ENCODE measurements around the gene ADCY6.
A peak's percentile ranks its signal among the peaks of the same experiment; 100 is the strongest.

ADCY6 gene

GRCh38 chr12:48815126-48816110 lies 26.5 kb upstream of the ADCY6 start:
- no peak for DNase-seq (ENCODE audit: low spot score)

GRCh38 chr12:48814262-48815125 lies 25.6 kb upstream of the ADCY6 start:
- DNase-seq (ENCODE audit: low spot score), result peak; percentile 72

GRCh38 chr12:48813465-48814261 lies 24.8 kb upstream of the ADCY6 start:
- DNase-seq (ENCODE audit: low spot score), result no peak

GRCh38 chr12:48812389-48812788 lies 23.5 kb upstream of the ADCY6 start:
- no peak for DNase-seq (ENCODE audit: low spot score)

DNA sequence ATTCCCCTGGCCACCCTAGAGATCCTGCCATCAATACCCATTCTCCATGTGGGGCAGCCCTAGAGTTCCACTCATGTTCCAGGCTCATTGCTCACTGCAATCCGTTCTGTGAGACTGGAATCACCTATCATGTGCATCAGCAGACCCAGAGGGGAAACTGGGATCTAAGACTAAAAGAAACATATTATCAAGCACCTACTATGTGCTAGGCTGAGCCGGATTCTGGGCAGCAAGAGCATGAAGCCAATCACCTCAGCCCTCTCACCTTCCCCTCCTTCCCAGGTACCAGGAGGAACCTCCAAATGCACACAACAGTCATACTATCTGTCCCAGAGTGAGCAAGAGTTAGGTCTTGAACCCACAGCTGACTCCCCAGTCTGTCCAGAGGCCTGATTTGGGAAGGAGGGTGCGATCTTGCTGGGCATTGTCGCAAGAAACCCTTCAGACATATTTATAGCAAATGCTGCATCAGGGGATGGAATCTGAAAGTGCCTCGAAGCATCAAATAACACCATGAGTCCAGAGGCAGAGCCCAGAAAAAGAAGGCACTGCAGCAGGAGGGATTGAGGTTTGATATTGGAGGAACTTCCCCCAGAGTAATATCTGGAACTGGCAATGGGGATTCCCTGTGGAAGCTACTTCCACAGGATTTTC lies 22.7 kb upstream of the ADCY6 start:
- DNase-seq (ENCODE audit: low spot score), result no peak

DNA sequence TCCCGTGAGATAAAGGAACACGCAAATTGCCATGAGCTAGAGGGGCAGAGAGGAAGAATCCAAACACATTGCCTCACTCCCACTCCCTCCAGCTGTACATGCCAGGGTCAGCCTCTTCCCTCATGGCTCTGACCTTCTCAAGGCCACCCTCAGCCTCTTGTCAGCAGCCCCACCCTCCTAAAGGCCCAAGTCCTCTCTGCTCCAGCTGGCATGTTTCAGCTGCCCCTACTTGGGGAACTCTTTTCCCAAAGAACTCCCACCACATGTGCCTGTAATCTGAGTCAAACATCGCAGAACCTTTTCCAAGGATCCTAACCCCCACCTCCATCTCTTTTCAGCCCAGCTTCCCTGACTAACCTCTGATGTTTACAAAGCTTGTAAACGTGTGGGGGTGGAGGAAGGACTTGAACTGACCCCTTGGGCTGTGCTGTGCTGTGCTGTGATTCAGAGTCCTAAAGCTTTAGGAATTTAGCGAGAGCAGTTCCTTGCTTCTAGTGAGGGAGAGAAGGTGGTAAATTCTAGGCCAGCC lies 22.1 kb upstream of the ADCY6 start:
- DNase-seq (ENCODE audit: low spot score), result no peak

DNA sequence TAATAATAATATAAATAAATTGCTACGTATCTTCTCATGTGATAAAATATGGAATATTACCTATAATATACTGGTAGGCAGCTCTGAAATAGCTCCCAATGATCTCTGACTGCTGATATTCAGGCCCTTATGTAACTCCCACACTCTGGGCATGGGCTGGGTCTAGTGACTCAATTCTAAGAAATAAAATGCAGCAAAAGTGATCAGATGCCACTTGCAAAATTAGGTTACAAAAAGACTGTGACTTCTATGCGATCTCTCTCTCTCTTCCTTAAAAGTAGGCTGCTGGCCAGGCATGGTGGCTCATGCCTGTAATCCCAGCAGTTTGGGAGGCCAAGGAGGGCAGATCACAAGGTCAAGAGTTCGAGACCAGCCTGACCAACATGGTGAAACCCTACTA lies 19.1 kb upstream of the ADCY6 start:
- no peak for DNase-seq (ENCODE audit: low spot score)

- no peak for DNase-seq (ENCODE audit: low spot score)
Measured at GRCh38 chr12:48803675-48804074, 14.8 kb upstream of the ADCY6 start.

GRCh38 chr12:48800971-48801370 lies 12.1 kb upstream of the ADCY6 start:
- DNase-seq (ENCODE audit: low spot score), result no peak

GRCh38 chr12:48800457-48800856 lies 11.6 kb upstream of the ADCY6 start:
- DNase-seq (ENCODE audit: low spot score), result no peak

DNA sequence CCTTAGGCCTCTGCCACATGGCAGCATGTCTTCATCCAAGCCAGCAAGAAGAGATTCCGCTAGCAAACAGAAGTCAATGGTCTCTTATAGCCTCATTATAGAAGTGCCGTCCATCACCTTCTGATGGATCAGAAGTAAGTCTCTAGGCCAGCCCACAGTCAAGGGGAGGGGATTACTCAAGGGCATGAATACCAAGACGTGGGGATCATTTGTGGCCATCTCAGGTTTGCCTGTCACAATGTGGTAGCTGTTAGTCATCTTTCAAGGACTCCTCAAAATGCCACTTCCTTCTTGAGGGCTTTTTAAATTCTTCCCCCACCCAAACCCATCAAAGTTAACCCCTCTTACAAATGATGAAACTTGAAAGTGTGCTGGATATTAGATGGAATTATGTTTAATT lies 8.1 kb upstream of the ADCY6 start:
- DNase-seq (ENCODE audit: low spot score), result no peak

- peak; percentile 46 for DNase-seq (ENCODE audit: low spot score)
Measured at GRCh38 chr12:48795550-48796455, 6.9 kb upstream of the ADCY6 start.

DNA sequence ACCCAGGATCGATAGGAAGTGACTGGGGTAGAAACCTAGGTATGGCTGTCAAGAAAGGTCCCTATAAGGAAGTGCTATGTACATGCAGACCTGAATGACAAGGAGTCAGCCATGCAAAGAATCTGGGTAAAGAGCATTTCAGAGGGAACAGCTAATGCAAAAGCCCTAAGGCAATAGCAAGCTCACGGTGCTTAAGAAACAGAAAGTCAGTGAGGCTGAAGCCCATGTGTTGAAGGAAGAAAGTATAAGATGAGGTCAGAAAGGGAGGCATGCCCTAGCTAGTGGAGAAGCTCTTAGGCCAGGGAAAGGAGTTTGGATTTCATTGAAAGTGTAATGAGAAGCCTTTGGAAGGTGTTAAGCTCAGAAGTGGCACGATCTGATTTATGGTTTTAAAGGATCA lies 6.0 kb upstream of the ADCY6 start:
- no peak for DNase-seq (ENCODE audit: low spot score)

- no peak for DNase-seq (ENCODE audit: low spot score)
Measured at GRCh38 chr12:48793696-48794095, 4.8 kb upstream of the ADCY6 start.

DNA sequence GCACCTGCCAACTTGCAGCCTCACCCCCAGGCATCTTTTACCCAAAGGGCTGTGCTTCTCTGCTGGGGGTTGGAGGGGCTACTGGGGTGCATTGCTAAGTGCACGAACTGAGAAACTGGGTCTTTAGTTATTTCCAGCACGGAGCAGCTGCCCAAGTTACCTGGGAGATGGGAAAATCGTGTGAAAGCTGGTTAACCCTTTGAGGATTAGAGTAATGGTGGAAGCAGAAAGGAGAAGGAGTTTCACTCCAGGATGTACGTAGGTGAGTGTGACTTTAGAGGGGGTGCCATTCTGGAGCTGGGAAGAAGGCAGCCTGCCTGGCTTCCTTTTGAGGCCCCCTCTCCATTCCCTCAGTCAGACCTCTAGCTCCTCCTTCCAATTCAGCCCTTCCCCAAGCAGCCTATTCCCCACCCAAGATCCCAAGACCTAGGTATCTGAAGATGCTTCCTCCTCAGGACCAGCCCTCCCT lies 1.0 kb upstream of the ADCY6 start:
- DNase-seq (ENCODE audit: low spot score), result no peak

DNA sequence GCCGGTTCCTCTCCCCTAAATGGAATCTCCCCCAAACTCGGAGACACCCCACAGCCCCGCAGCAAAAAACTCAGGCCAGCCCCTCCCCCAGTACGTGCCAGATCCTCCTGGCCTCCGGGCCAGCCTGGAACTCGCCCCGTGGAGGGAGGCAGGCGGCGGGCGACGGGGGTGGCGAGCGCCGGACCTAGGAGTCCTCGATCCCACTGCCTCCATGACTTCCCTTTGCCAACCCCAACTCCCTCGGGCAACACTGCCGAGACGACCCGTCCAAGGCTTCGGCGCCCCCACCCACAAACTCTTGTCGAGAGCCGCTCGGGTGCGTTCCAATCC lies 400 bp downstream of the ADCY6 start:
- no peak for DNase-seq (ENCODE audit: low spot score)

- no peak for DNase-seq (ENCODE audit: low spot score)
Measured at GRCh38 chr12:48787791-48788523, 932 bp downstream of the ADCY6 start.

DNA sequence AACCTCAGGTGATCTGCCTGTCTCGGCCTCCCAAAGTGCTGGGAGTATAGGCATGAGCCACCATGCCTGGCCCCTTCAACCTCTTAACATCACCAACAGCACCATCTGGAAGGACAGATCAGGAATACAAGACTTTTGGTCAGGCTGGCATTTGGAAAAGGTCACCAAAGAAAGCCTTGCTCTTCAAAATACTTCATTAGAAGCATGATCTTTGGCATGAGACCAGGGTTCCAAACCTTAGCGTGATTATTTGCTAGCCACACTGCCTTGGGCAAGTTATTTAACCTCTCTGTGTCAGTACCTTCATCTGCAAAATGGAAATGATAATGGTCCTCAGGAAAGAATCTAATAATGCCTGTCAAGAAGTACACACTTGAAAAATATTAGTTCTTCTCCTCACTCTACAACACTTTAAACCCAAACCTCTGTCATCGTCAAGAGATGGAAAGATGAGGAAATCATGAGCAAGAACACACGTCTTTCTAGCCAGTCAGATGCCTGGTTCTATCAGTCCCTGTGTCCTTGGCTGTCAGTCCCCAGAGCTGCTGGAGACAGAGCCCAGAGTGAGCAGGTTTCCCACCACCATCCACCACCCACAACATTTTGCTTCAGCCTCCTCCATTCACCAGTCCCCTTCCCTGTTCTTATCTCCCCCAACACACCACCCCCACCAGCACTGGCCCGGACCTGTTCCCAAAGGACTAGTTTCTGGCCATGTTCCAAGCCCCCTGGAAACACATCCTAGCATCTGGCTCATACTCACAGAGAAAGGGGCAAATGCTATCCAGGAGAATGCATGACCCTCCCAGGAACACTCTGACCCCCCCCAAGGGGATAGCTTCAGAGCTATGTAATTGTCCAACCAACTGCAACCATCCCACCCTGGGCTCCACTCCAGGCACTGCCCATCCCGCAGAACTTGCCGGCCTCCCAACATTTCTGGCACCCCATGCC lies 2.0 kb downstream of the ADCY6 start:
- DNase-seq (ENCODE audit: low spot score), result no peak

Data from CD4-positive, alpha-beta T cell treated with Interleukin-6 at 100 ng/mL for 8 hours (primary cell).